NOMO-1 (cell line): ENCODE measurements around the gene DNAH12.
"Not testable (repeated sequence)": the region's sequence is repeated elsewhere in the genome, so short reads cannot be mapped to it uniquely, and the experiment has no call there.

Source experiments
- DNase-seq, 2 experiments: peaks; one replicate each; lab custom pipeline; 2025; ENCODE audit not compliant: unreplicated experiment in 2 of 2; lab: John Stamatoyannopoulos, UW

The DNAH12 gene

GRCh38 chr3:57545636-57546268, 1.6 kb upstream of the DNAH12 start:
- DNase-seq: no peak

GRCh38 chr3:57538465-57538864, 5.7 kb downstream of the DNAH12 start:
- DNase-seq: no peak

- no peak for DNase-seq
Measured at GRCh38 chr3:57530071-57530608, 14.0 kb downstream of the DNAH12 start.

GRCh38 chr3:57518276-57518915, 25.7 kb downstream of the DNAH12 start:
- DNase-seq: no peak

GRCh38 chr3:57512166-57512565, 32.0 kb downstream of the DNAH12 start:
- DNase-seq: no peak

GRCh38 chr3:57505901-57506300, 38.2 kb downstream of the DNAH12 start:
- DNase-seq: no peak

- DNase-seq: no peak
Measured at GRCh38 chr3:57500506-57500905, 43.6 kb downstream of the DNAH12 start.

- no peak for DNase-seq
Measured at GRCh38 chr3:57497904-57498303, 46.2 kb downstream of the DNAH12 start.

GRCh38 chr3:57484563-57484962, 59.6 kb downstream of the DNAH12 start:
- DNase-seq: no peak

GRCh38 chr3:57477193-57477592, 67.0 kb downstream of the DNAH12 start:
- not testable (repeated sequence) for DNase-seq

GRCh38 chr3:57464801-57465200, 79.3 kb downstream of the DNAH12 start:
- DNase-seq: no peak

GRCh38 chr3:57464011-57464410, 80.1 kb downstream of the DNAH12 start:
- DNase-seq: no peak

GRCh38 chr3:57451150-57451846, 92.8 kb downstream of the DNAH12 start:
- no peak for DNase-seq

- DNase-seq: not testable (repeated sequence)
Measured at GRCh38 chr3:57449276-57449847, 94.8 kb downstream of the DNAH12 start.

- not testable (repeated sequence) for DNase-seq
Measured at GRCh38 chr3:57448489-57448888, 95.7 kb downstream of the DNAH12 start.

- no peak for DNase-seq
Measured at GRCh38 chr3:57446318-57446841, 97.8 kb downstream of the DNAH12 start.

GRCh38 chr3:57444469-57444868, 99.7 kb downstream of the DNAH12 start:
- no peak for DNase-seq

- not testable (repeated sequence) for DNase-seq
Measured at GRCh38 chr3:57440144-57440543, 104.0 kb downstream of the DNAH12 start.

- not testable (repeated sequence) for DNase-seq
Measured at GRCh38 chr3:57438460-57438859, 105.7 kb downstream of the DNAH12 start.

GRCh38 chr3:57436195-57436761, 107.9 kb downstream of the DNAH12 start:
- no peak for DNase-seq

- no peak for DNase-seq
Measured at GRCh38 chr3:57434041-57434440, 110.1 kb downstream of the DNAH12 start.
